GM21737 (cell line): ENCODE results near the gene FAT2.

ENCODE experiments used
- ATAC-seq: cut with Tn5 transposase; IDR thresholded peaks from one replicate; pipeline ENCODE4 v1.9.1; 2021; ENCODE audit warnings: mild to moderate bottlenecking, moderate library complexity; ENCODE audit not compliant: unreplicated experiment

FAT2 gene

GRCh38 chr5:151556806-151557205 lies 34.3 kb downstream of the FAT2 start:
- no peak for ATAC-seq

- no peak for ATAC-seq
Measured at GRCh38 chr5:151555760-151556576, 35.2 kb downstream of the FAT2 start.

DNA sequence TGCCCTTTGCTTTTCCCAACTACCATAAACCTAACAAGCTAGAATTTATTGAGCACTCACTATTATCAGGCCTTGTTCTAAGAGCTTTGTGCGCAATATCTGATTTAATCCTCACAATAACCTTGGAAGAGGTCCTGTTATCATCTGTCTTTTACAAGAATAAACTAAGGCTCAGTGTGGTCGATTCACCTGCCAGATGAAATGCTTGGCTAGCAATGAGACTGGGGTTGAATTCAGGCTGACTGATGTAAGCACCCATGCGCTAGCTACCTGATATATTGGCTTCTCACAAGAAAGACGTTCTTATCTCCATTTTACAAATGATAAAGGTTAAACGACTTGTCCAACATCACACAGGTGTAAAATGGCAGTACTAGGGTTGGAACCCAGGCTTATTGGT lies 37.4 kb downstream of the FAT2 start:
- ATAC-seq, result no peak

- no peak for ATAC-seq
Measured at GRCh38 chr5:151553130-151553670, 37.9 kb downstream of the FAT2 start.

DNA sequence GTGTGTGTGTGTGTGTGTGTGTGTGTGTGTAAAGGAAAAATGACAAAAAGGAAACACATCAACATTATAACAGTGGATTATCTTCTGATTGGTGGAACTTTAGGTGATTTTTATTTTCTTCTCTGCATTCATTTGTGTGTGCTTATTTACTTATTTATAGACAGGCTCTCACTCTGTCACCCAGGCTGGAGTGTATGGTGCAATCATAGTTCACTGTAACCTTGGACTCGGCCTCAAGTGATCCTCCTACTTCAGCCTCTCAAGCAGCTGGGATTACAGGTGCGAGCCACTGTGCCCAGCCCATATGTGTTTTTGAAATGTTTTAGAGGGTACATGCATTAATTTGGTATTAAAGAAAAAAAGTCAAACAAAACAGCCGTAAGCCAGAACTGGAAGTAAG lies 39.1 kb downstream of the FAT2 start:
- no peak for ATAC-seq

DNA sequence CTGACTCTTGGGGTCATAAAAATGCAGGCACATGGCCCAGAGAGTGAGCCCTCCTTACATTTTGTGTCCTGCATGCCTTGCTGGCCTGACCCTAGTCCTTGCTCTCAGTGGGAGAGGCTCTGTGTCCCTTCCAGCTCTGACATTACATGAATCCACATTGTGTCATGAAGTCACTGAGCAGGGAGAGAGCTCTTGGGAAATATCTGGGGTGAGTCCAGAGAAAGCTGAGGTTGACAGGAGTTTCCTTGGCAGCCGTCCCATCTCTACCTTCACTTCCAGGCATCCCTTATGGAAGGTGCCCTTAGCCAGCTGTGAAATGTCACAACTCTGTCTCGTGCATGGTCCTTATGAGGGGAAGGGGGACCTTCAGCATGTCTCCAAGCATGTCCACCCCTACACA lies 41.0 kb downstream of the FAT2 start:
- ATAC-seq, result no peak

DNA sequence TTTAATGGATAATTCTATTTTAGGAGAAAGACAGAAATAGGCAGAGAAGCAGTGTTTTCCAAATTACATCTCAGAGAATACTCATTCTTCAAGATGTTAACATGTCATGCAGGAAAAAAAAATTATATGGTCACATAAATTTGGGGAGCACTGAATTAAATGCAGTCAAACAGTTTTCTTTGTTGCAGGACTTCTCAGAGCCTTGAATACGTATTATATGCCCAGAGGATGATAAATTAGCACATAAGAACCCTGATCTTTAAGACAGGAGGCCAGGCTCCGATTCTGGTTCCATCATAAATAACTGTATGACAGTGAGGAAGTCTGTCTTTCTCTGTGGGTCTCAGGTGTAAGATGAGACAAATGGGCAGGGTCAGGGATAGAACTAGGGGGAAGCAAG lies 41.4 kb downstream of the FAT2 start:
- no peak for ATAC-seq

DNA sequence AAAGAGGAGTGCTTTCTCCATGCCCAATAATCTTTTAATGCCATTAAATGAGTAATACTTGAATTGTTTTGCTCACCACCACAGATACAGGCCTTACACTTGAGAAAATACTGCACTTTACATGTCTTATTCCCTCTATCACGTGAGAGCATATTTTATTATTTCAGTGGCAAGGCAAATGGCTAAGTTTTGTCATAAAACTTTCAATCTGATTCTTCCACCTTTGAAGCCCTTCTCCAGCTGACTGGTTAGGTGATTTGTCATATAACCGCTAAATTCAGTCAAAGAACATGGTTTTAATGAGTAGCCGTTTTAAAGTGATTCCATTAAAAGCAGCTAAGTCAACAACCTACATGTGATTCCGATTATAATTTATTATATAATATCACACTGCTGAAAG lies 43.8 kb downstream of the FAT2 start:
- ATAC-seq, result no peak

DNA sequence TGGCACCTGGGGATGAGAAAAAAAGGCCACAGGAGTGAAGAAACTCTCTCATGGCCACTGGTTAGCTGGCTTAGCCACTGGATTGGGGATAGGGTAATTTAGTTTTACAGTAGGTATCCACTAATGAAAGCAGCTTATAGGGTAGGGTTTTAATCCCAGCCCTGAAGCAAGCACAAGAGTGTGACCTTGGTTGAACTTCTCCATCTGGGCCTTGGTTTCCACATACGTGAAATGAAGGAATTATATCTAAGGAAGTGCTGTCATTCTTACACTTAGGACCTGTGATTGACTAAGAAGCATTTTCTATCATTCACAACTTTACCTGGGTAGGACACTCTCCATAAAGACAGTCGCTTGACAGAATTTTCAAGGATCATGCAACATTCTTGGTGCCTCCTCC lies 49.6 kb downstream of the FAT2 start:
- no peak for ATAC-seq
